K562 (cell line): ENCODE results near the gene NKX6-2.

Experiments
- BACH1 ChIP-seq: fragments of 200-800 bp; sonication (Bioruptor generic); IDR thresholded peaks from 2 replicates; pipeline ENCODE4 v1.6.1; 2016; ENCODE audit warnings: missing genetic modification characterization, missing compliant biosample characterization
- CHAMP1 ChIP-seq: fragments of 450-650 bp; IDR thresholded peaks from 2 replicates; pipeline ENCODE4 v1.6.1; 2016; ENCODE audit warnings: mild to moderate bottlenecking
- ESRRA ChIP-seq: fragments of 450-650 bp; IDR thresholded peaks from 2 replicates; pipeline ENCODE4 v1.6.1; 2014; ENCODE audit warnings: low read depth, mild to moderate bottlenecking, moderate library complexity, borderline replicate concordance
- POLR2A ChIP-seq: fragments of 450-650 bp; conservative IDR thresholded peaks from 2 replicates; pipeline ENCODE4 v1.6.1; 2016
- ZBTB7A ChIP-seq: IDR thresholded peaks from 2 replicates; pipeline ENCODE4 v1.6.1; 2011; ENCODE audit warnings: low read depth, mild to moderate bottlenecking, low read length, moderate library complexity, borderline replicate concordance; ENCODE audit not compliant: control insufficient read depth
- ZNF778 ChIP-seq: fragments of 450-650 bp; formaldehyde crosslinking; IDR thresholded peaks from 2 replicates; pipeline ENCODE4 v1.4.0; 2020; ENCODE audit warnings: mild to moderate bottlenecking, moderate library complexity

GRCh38 chr10:132765435-132765834 lies 20.5 kb downstream of the NKX6-2 start:
- TF ChIP-seq CHAMP1 (no peak), ZNF778 (no peak), ZBTB7A (no peak), BACH1 (tag) (no peak), ESRRA (no peak), POLR2A (no peak)
